ENCODE data around the gene IL6.

DNA sequence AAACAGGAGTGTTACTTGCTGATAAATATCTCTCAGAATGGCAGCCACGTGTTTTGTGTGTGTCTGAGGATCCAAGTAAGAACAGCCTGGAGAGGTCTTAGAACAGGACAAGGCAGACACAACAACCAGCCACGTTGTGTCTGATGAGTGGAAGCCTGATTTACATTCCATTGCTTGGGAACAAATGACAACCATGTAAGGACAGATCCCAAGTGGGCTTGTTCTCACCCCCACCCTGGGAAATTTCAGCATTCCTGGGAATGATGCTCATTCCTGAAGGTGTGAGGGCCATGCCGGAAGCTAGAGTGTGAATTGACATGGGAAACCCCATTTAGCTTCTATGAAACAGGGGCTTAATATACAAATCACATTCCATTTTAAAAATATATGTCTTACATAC lies 35.9 kb downstream of the IL6 start:
- TF ChIP-seq, protein P1, sequence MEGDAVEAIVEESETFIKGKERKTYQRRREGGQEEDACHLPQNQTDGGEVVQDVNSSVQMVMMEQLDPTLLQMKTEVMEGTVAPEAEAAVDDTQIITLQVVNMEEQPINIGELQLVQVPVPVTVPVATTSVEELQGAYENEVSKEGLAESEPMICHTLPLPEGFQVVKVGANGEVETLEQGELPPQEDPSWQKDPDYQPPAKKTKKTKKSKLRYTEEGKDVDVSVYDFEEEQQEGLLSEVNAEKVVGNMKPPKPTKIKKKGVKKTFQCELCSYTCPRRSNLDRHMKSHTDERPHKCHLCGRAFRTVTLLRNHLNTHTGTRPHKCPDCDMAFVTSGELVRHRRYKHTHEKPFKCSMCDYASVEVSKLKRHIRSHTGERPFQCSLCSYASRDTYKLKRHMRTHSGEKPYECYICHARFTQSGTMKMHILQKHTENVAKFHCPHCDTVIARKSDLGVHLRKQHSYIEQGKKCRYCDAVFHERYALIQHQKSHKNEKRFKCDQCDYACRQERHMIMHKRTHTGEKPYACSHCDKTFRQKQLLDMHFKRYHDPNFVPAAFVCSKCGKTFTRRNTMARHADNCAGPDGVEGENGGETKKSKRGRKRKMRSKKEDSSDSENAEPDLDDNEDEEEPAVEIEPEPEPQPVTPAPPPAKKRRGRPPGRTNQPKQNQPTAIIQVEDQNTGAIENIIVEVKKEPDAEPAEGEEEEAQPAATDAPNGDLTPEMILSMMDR (IDR thresholded peaks at IDR 0.05; ENCODE audit: poor library complexity, severe bottlenecking) = no peak
- TF ChIP-seq TAF1 (IDR thresholded peaks at IDR 0.05; ENCODE audit: low read depth) (no peak), POLR2AphosphoS5 (IDR thresholded peaks at IDR 0.05) (no peak), EP300 (conservative IDR thresholded peaks at IDR 0.05; ENCODE audit: poor library complexity, severe bottlenecking) (no peak), SMC3 (conservative IDR thresholded peaks at IDR 0.05; ENCODE audit: poor library complexity) (no peak), EZH2 (IDR thresholded peaks at IDR 0.05; ENCODE audit: borderline replicate concordance, insufficient read depth, low read length, poor library complexity, severe bottlenecking) (no peak), RAD21 (conservative IDR thresholded peaks at IDR 0.05) (no peak)
- TF ChIP-seq, protein P2, sequence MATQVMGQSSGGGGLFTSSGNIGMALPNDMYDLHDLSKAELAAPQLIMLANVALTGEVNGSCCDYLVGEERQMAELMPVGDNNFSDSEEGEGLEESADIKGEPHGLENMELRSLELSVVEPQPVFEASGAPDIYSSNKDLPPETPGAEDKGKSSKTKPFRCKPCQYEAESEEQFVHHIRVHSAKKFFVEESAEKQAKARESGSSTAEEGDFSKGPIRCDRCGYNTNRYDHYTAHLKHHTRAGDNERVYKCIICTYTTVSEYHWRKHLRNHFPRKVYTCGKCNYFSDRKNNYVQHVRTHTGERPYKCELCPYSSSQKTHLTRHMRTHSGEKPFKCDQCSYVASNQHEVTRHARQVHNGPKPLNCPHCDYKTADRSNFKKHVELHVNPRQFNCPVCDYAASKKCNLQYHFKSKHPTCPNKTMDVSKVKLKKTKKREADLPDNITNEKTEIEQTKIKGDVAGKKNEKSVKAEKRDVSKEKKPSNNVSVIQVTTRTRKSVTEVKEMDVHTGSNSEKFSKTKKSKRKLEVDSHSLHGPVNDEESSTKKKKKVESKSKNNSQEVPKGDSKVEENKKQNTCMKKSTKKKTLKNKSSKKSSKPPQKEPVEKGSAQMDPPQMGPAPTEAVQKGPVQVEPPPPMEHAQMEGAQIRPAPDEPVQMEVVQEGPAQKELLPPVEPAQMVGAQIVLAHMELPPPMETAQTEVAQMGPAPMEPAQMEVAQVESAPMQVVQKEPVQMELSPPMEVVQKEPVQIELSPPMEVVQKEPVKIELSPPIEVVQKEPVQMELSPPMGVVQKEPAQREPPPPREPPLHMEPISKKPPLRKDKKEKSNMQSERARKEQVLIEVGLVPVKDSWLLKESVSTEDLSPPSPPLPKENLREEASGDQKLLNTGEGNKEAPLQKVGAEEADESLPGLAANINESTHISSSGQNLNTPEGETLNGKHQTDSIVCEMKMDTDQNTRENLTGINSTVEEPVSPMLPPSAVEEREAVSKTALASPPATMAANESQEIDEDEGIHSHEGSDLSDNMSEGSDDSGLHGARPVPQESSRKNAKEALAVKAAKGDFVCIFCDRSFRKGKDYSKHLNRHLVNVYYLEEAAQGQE (IDR thresholded peaks at IDR 0.05; ENCODE audit: borderline replicate concordance) = no peak

Data from neural cell (in vitro differentiated cells).